ENCODE results near the gene KDM5A.

The KDM5A gene

GRCh38 chr12:272942-273341 lies 116.2 kb downstream of the KDM5A start:
- DNase-seq (ENCODE audit: low read depth) = no peak

- DNase-seq (ENCODE audit: low read depth) = no peak
Measured at GRCh38 chr12:271161-271560, 118.0 kb downstream of the KDM5A start.

- DNase-seq (ENCODE audit: low read depth) = no peak
Measured at GRCh38 chr12:269191-269590, 119.9 kb downstream of the KDM5A start.

GRCh38 chr12:268483-268840 lies 120.7 kb downstream of the KDM5A start:
- no peak for DNase-seq (ENCODE audit: low read depth)

GRCh38 chr12:267581-268482 lies 121.3 kb downstream of the KDM5A start:
- DNase-seq (ENCODE audit: low read depth) = no peak

- DNase-seq (ENCODE audit: low read depth) = no peak
Measured at GRCh38 chr12:265096-265495, 124.0 kb downstream of the KDM5A start.

GRCh38 chr12:264269-264668 lies 124.9 kb downstream of the KDM5A start:
- no peak for DNase-seq (ENCODE audit: low read depth)

GRCh38 chr12:263574-263973 lies 125.5 kb downstream of the KDM5A start:
- DNase-seq (ENCODE audit: low read depth) = peak; percentile 17

- no peak for DNase-seq (ENCODE audit: low read depth)
Measured at GRCh38 chr12:262817-263216, 126.3 kb downstream of the KDM5A start, which contains the start of gene SLC6A13. SLC6A13 (minus strand) TSS chr12:262836; CDS start chr12:260052, 2,784 bp downstream.

GRCh38 chr12:262113-262512 lies 127.0 kb downstream of the KDM5A start:
- no peak for DNase-seq (ENCODE audit: low read depth)

- no peak for DNase-seq (ENCODE audit: low read depth)
Measured at GRCh38 chr12:257521-258321, 131.4 kb downstream of the KDM5A start.

GRCh38 chr12:256958-257357 lies 132.2 kb downstream of the KDM5A start:
- no peak for DNase-seq (ENCODE audit: low read depth)

- DNase-seq (ENCODE audit: low read depth) = no peak
Measured at GRCh38 chr12:256225-256624, 132.9 kb downstream of the KDM5A start.

- no peak for DNase-seq (ENCODE audit: low read depth)
Measured at GRCh38 chr12:254912-255311, 134.2 kb downstream of the KDM5A start.

GRCh38 chr12:254039-254438 lies 135.1 kb downstream of the KDM5A start:
- no peak for DNase-seq (ENCODE audit: low read depth)

GRCh38 chr12:253116-253831 lies 135.8 kb downstream of the KDM5A start:
- no peak for DNase-seq (ENCODE audit: low read depth)

GRCh38 chr12:252636-253035 lies 136.5 kb downstream of the KDM5A start:
- no peak for DNase-seq (ENCODE audit: low read depth)

- no peak for DNase-seq (ENCODE audit: low read depth)
Measured at GRCh38 chr12:247271-247670, 141.8 kb downstream of the KDM5A start.

GRCh38 chr12:243381-243780 lies 145.7 kb downstream of the KDM5A start:
- DNase-seq (ENCODE audit: low read depth) = no peak

- no peak for DNase-seq (ENCODE audit: low read depth)
Measured at GRCh38 chr12:242496-242895, 146.6 kb downstream of the KDM5A start.

GRCh38 chr12:241266-241665 lies 147.9 kb downstream of the KDM5A start:
- DNase-seq (ENCODE audit: low read depth) = no peak

- no peak for DNase-seq (ENCODE audit: low read depth)
Measured at GRCh38 chr12:240566-240965, 148.6 kb downstream of the KDM5A start.
